Duodenal mucosa (tissue), 2 donors: Measurements from ENCODE around the gene SUSD3.

Experiments used
- H3K27ac ChIP-seq: one replicate; pipeline ENCODE4 v1.7.0; 2013; ENCODE audit warnings: low read depth, low read length
- H3K27me3 ChIP-seq, 2 donors: one replicate each; pipeline ENCODE4 v1.7.0; 2013; ENCODE audit warnings: low read length in 2 of 2, control low read depth in 1 of 2; ENCODE audit not compliant: insufficient read depth in 2 of 2, control insufficient read depth in 1 of 2
- H3K36me3 ChIP-seq, 2 donors: one replicate each; pipeline ENCODE4 v1.7.0; 2013; ENCODE audit warnings: low read length in 2 of 2, control low read depth in 1 of 2; ENCODE audit not compliant: insufficient read depth in 2 of 2, control insufficient read depth in 1 of 2
- H3K4me1 ChIP-seq, 2 donors: one replicate each; pipeline ENCODE4 v1.7.0; 2013; ENCODE audit warnings: low read length in 2 of 2, control low read depth in 1 of 2; ENCODE audit not compliant: insufficient read depth in 2 of 2, control insufficient read depth in 1 of 2
- H3K4me3 ChIP-seq, 2 donors: one replicate each; pipeline ENCODE4 v1.7.0; 2013; ENCODE audit warnings: low read length in 2 of 2, low read depth in 1 of 2
- H3K9ac ChIP-seq, 2 donors: one replicate each; pipeline ENCODE4 v1.7.0; 2013; ENCODE audit warnings: low read length in 2 of 2, low read depth in 1 of 2
- H3K9me3 ChIP-seq, 2 donors: one replicate each; pipeline ENCODE4 v1.7.0; 2013; ENCODE audit warnings: low read length in 2 of 2, control low read depth in 1 of 2; ENCODE audit not compliant: control insufficient read depth in 1 of 2

Gene SUSD3

GRCh38 chr9:93020151-93020550 lies 38.4 kb upstream of the SUSD3 start:
- no peaks in the 10 kb centered on the region for H3K4me1 ChIP-seq
- peaks cover 0 to 18% of the 10 kb centered on the region in 2 donors for H3K36me3 ChIP-seq
- no peak overlapping the region for H3K9ac ChIP-seq
- H3K27ac ChIP-seq: no peak overlapping the region
- no peaks in the 10 kb centered on the region for H3K27me3 ChIP-seq
- no peak overlapping the region for H3K4me3 ChIP-seq
- H3K9me3 ChIP-seq: no peaks in the 10 kb centered on the region

- no peak overlapping the region for H3K27ac ChIP-seq
- no peak overlapping the region for H3K9ac ChIP-seq
- no peak overlapping the region for H3K4me3 ChIP-seq
- no peaks in the 10 kb centered on the region for H3K9me3 ChIP-seq
- H3K27me3 ChIP-seq: no peaks in the 10 kb centered on the region
- H3K36me3 ChIP-seq: peaks cover 0 to 18% of the 10 kb centered on the region in 2 donors
- H3K4me1 ChIP-seq: no peaks in the 10 kb centered on the region
Measured at GRCh38 chr9:93020771-93021670, 37.5 kb upstream of the SUSD3 start.

- Histone ChIP-seq H3K36me3 (peaks cover 0 to 18% of the 10 kb centered on the region in 2 donors), H3K27me3 (no peaks in the 10 kb centered on the region), H3K4me1 (no peaks in the 10 kb centered on the region), H3K9ac (no peak overlapping the region), H3K4me3 (no peak overlapping the region), H3K27ac (no peak overlapping the region), H3K9me3 (no peaks in the 10 kb centered on the region)
Measured at GRCh38 chr9:93022066-93022465, 36.4 kb upstream of the SUSD3 start.

GRCh38 chr9:93022721-93023520 lies 35.6 kb upstream of the SUSD3 start:
- H3K36me3 ChIP-seq: peaks cover 0 to 18% of the 10 kb centered on the region in 2 donors
- H3K9ac ChIP-seq: no peak overlapping the region
- H3K9me3 ChIP-seq: no peaks in the 10 kb centered on the region

GRCh38 chr9:93023521-93023815 lies 35.0 kb upstream of the SUSD3 start:
- no peak overlapping the region for H3K27ac ChIP-seq
- H3K36me3 ChIP-seq: peaks cover 0 to 18% of the 10 kb centered on the region in 2 donors
- no peaks in the 10 kb centered on the region for H3K27me3 ChIP-seq

More at GRCh38 chr9:93022721-93023520, 35.6 kb upstream of the SUSD3 start:
- Histone ChIP-seq H3K27me3 (no peaks in the 10 kb centered on the region), H3K27ac (no peak overlapping the region), H3K4me3 (no peak overlapping the region), H3K4me1 (no peaks in the 10 kb centered on the region)

GRCh38 chr9:93024646-93024910 lies 33.9 kb upstream of the SUSD3 start:
- H3K9me3 ChIP-seq: no peaks in the 10 kb centered on the region
- peaks cover 0 to 12% of the 10 kb centered on the region in 2 donors for H3K36me3 ChIP-seq
- no peak overlapping the region for H3K9ac ChIP-seq
- H3K27me3 ChIP-seq: no peaks in the 10 kb centered on the region
- H3K4me3 ChIP-seq: no peak overlapping the region
- H3K4me1 ChIP-seq: no peaks in the 10 kb centered on the region
- no peak overlapping the region for H3K27ac ChIP-seq

More at GRCh38 chr9:93023521-93023815, 35.0 kb upstream of the SUSD3 start:
- H3K9ac ChIP-seq: no peak overlapping the region
- no peak overlapping the region for H3K4me3 ChIP-seq
- H3K4me1 ChIP-seq: no peaks in the 10 kb centered on the region
- no peaks in the 10 kb centered on the region for H3K9me3 ChIP-seq

GRCh38 chr9:93024986-93025630 lies 33.4 kb upstream of the SUSD3 start:
- no peak overlapping the region for H3K9ac ChIP-seq
- no peak overlapping the region for H3K27ac ChIP-seq
- peaks cover 0 to 15% of the 10 kb centered on the region in 2 donors for H3K36me3 ChIP-seq

GRCh38 chr9:93025736-93026135 lies 32.8 kb upstream of the SUSD3 start:
- Histone ChIP-seq H3K9ac (no peak overlapping the region), H3K9me3 (no peaks in the 10 kb centered on the region), H3K4me1 (no peaks in the 10 kb centered on the region), H3K27ac (no peak overlapping the region), H3K27me3 (no peaks in the 10 kb centered on the region), H3K36me3 (peaks cover 0 to 12% of the 10 kb centered on the region in 2 donors), H3K4me3 (no peak overlapping the region)

More at GRCh38 chr9:93024986-93025630, 33.4 kb upstream of the SUSD3 start:
- Histone ChIP-seq H3K4me1 (no peaks in the 10 kb centered on the region), H3K9me3 (no peaks in the 10 kb centered on the region), H3K4me3 (no peak overlapping the region), H3K27me3 (no peaks in the 10 kb centered on the region)

- Histone ChIP-seq H3K9ac (no peak overlapping the region), H3K27ac (no peak overlapping the region), H3K4me3 (no peak overlapping the region), H3K36me3 (peaks cover 0 to 11% of the 10 kb centered on the region in 2 donors), H3K9me3 (no peaks in the 10 kb centered on the region), H3K27me3 (no peaks in the 10 kb centered on the region), H3K4me1 (peaks cover 0 to 1% of the 10 kb centered on the region in 2 donors)
Measured at GRCh38 chr9:93026640-93027039, 31.9 kb upstream of the SUSD3 start.

GRCh38 chr9:93027750-93028149 lies 30.8 kb upstream of the SUSD3 start:
- Histone ChIP-seq H3K36me3 (peaks cover 0 to 11% of the 10 kb centered on the region in 2 donors), H3K27ac (no peak overlapping the region), H3K9ac (no peak overlapping the region), H3K9me3 (no peaks in the 10 kb centered on the region), H3K27me3 (no peaks in the 10 kb centered on the region), H3K4me3 (no peak overlapping the region), H3K4me1 (peaks cover 0 to 6% of the 10 kb centered on the region in 2 donors)
